HG03520 (cell line): ENCODE data around the gene SLC22A7.
A peak's percentile ranks its signal among the peaks of the same experiment; 100 is the strongest.

ENCODE experiments used
- ATAC-seq: cut with Tn5 transposase; IDR thresholded peaks from one replicate; pipeline ENCODE4 v1.9.1; 2021; ENCODE audit warnings: mild to moderate bottlenecking, moderate library complexity; ENCODE audit not compliant: unreplicated experiment

The SLC22A7 gene, protein sequence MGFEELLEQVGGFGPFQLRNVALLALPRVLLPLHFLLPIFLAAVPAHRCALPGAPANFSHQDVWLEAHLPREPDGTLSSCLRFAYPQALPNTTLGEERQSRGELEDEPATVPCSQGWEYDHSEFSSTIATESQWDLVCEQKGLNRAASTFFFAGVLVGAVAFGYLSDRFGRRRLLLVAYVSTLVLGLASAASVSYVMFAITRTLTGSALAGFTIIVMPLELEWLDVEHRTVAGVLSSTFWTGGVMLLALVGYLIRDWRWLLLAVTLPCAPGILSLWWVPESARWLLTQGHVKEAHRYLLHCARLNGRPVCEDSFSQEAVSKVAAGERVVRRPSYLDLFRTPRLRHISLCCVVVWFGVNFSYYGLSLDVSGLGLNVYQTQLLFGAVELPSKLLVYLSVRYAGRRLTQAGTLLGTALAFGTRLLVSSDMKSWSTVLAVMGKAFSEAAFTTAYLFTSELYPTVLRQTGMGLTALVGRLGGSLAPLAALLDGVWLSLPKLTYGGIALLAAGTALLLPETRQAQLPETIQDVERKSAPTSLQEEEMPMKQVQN

GRCh38 chr6:43297644-43298564 lies at the start of gene SLC22A7:
Gene SLC22A7 (plus strand): TSS chr6:43298260. CDS start chr6:43298359, 99 bp downstream.
- ATAC-seq: no peak

DNA sequence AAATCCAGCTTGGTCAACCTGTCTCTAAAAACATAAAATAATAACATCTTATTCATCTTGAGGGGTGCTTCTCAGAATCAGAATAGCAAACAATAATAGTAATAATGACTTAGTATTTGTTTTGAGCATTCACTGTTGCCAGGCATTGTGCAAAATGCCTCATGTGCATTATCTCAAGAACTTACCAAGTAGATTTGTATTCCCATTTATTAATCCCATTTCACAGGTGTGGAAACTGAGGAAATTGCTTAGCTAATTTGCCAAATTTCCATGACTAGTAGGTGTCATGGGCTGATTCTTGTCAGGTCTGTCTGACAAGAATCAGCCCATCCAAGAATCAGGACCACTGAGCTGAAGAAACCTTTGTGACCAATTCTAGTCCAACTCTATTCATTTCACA lies 49.3 kb upstream of the SLC22A7 start:
- ATAC-seq: no peak

GRCh38 chr6:43250992-43251373 lies 47.1 kb upstream of the SLC22A7 start:
- ATAC-seq: no peak

DNA sequence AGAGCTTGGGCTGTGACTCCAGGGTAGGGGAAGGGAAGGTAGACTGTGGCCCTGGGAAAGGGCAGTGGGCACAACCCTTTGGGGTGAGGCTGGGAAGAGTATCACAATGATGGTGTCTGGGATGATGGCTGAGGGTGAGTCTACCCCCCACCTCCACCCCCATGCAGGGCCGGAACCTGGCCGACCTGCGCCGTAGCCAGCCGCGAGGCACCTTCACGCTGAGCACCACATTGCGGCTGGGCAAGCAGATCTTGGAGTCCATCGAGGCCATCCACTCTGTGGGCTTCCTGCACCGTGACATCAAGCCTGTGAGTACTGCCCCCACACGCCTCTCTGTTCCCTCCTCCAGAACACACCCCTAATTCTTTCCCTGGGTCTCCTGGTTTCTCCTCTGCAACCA lies 44.7 kb upstream of the SLC22A7 start:
- ATAC-seq: no peak

- ATAC-seq: no peak
Measured at GRCh38 chr6:43254138-43254817, 43.8 kb upstream of the SLC22A7 start.

DNA sequence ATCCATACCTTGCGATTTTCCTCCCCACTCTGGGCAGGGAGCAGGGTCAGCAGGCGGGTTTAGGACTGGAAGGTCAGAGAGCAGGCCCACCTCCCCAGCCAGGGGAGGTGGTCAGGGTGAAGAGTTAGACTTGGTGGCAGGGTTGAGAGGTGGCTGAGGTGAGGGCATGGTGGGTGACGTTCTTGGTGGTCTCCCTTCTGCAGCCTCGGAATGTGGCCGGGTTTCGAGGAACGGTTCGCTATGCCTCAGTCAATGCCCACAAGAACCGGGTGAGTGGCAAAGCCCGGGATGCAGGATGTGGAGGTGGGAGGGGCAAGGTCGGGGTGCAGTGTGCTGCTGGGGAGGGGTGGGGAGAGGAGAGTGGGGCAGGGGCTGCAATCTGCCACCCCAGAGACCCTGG lies 43.2 kb upstream of the SLC22A7 start:
- ATAC-seq: no peak

DNA sequence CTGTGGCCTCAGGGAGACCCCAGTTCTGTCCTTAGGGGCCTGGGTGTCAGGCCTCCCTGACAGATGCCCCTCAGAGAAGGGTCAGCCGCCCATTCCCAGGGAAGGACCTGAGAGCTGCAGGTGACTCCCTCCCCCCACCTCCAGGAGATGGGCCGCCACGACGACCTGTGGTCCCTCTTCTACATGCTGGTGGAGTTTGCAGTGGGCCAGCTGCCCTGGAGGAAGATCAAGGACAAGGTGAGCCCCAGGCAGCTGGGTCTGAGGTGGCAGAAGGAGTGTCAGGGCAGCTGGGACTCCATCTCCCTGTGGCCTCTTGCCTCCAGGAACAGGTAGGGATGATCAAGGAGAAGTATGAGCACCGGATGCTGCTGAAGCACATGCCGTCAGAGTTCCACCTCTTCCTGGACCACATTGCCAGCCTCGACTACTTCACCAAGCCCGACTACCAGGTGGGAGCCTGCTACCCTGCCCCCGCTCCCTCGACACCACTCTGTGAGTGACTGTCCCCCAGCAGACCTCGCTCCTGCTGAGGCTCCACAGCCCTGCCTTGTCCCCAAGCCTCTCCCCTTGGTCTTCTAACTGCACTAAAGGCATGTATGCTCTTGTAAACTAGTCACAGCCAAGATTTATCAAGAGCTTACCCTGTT lies 42.5 kb upstream of the SLC22A7 start:
- no peak for ATAC-seq

DNA sequence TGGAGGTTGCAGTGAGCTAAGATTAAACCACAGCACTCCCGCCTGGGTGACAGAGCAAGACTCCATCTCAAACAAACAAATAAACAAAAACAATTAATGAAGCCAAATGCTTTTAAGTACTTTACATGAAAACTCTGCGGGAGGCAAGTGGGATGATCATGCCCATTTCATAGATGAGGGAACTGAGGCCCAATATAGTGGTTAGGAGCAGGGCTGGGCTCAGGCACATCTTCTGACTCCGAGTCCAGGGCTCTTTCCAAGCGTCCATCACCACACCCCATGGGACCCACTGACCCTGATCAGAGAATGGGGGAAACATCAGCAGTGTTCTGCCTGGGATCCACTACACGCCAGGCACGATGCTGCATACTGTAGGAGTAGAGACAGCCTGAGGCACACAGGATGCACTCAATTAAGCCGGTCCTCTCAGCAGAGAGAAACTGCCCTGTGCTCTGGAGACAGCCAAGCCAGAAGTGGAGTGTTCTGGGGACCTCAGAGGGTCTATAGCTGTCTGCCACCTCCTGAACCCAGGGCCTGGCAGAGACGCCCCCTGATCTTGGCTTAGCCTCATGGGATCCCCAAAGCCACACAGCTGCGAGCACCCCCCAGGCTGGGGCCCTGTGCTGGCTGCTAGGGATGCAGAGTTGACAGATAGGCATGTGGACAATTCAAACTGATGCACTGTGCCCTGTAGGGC lies 41.2 kb upstream of the SLC22A7 start:
- no peak for ATAC-seq

GRCh38 chr6:43257367-43258145 lies 40.5 kb upstream of the SLC22A7 start:
- no peak for ATAC-seq

GRCh38 chr6:43258180-43258579 lies 39.9 kb upstream of the SLC22A7 start:
- no peak for ATAC-seq

DNA sequence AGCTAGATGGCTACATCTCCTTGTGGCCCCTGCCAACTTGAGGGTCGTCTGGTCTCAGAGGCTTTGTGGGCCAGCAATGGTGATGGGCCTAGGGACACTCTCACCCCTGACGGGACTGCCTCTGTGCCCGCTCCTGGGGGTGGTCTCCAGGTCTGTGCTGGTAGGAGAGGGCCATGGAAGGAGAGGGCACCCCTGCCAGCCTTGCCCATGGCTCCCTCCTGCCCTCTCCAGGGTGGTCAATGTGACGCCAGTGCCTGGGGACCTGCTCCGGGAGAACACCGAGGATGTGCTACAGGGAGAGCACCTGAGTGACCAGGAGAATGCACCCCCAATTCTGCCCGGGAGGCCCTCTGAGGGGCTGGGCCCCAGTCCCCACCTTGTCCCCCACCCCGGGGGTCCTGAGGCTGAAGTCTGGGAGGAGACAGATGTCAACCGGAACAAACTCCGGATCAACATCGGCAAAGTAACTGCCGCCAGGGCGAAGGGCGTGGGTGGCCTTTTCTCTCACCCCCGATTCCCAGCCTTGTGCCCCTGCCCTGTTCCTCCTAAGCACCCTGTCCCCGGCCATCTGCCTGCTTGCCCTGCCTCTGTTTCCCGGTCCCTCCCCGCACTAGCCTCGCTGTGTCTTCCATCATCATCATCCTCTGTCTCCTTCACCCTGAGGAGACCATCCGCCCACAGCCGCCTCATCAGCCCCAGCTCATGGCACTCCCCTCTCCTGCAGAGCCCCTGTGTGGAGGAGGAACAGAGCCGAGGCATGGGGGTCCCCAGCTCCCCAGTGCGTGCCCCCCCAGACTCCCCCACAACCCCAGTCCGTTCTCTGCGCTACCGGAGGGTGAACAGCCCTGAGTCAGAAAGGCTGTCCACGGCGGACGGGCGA lies 39.0 kb upstream of the SLC22A7 start:
- no peak for ATAC-seq

GRCh38 chr6:43260791-43261190 lies 37.3 kb upstream of the SLC22A7 start:
- ATAC-seq: no peak

GRCh38 chr6:43261198-43261597 lies 36.9 kb upstream of the SLC22A7 start:
- no peak for ATAC-seq

DNA sequence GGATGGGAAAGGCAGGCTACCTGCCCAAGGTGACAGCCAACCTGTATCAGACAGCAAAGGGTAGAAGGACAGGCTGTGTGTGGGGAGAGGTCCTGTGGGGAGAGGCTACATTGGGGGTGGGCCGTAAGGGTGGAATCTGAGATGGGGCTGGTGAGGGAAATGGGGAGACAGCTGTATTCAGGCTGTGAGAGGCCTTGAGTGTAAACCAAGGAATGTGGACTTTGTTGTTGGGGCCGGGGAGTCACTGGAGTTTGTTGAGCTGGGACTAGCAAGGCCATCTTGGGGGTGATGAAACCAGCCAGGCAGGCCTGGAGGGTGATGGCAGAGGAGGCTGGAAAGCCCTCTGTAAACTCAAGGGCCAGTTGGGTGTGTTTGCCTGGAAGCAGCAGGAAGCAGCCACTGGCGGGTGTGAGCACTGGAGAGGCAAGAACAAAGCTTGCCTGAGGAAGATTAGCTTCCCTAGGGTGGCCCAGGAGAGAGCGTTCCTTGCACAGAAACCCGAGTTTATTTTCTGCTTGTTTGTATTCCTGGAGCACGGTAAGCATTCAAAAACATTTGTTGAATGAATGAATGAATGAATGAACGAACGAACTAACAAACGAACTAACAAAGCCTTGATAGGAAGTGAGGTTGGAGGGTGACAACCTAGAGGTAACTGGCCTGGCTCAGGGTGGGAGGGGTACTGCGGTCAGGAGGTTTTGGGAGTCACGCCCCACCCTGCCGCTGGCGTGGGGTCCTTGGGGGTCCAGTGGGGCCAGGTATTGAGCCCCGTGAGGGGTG lies 35.9 kb upstream of the SLC22A7 start:
- ATAC-seq: no peak

- ATAC-seq: no peak
Measured at GRCh38 chr6:43262780-43263313, 35.2 kb upstream of the SLC22A7 start.

GRCh38 chr6:43263314-43264178 lies 34.5 kb upstream of the SLC22A7 start:
- peak; percentile 55 for ATAC-seq
